Large intestine (tissue), 3 donors: ENCODE measurements around the gene HES4. TPM values are rescaled to one million over a fixed set of nuclear protein-coding genes. Genes with fewer than 3 reads are reported as not detected.
"Not testable (repeated sequence)": the region's sequence is repeated elsewhere in the genome, so short reads cannot be mapped to it uniquely, and the experiment has no call there.

Experiments
- DNase-seq, 2 donors: peaks; one replicate each; pipeline versions ENCODE4 v3.0.0 to v3.0.0-alpha.2; 2013
- H3K27ac ChIP-seq: one replicate; pipeline ENCODE4 v1.5.1; 2013; ENCODE audit warnings: low read length
- H3K27me3 ChIP-seq: 2 replicates; pipeline ENCODE4 v1.6.1; 2013; ENCODE audit warnings: low read length; ENCODE audit not compliant: control insufficient read depth, insufficient read depth
- H3K36me3 ChIP-seq: 2 replicates; pipeline ENCODE4 v1.6.1; 2013; ENCODE audit warnings: low read length; ENCODE audit not compliant: control insufficient read depth, insufficient read depth
- H3K4me1 ChIP-seq: one replicate; pipeline ENCODE4 v1.6.1; 2013; ENCODE audit warnings: low read length; ENCODE audit not compliant: control insufficient read depth, insufficient read depth
- H3K4me3 ChIP-seq: one replicate; pipeline ENCODE4 v1.5.1; 2013; ENCODE audit warnings: low read length
- H3K9me3 ChIP-seq: one replicate; pipeline ENCODE4 v1.6.1; 2013; ENCODE audit warnings: mild to moderate bottlenecking, low read depth, low read length, moderate library complexity; ENCODE audit not compliant: control insufficient read depth
- WGBS: methylation state at CpG from one replicate; pipeline ENCODE4 v1.1.5; 2013; ENCODE audit warnings: low lambda C conversion rate; ENCODE audit not compliant: insufficient coverage; 5-methylcytosine and 5-hydroxymethylcytosine counted together
- polyA plus RNA-seq: library from polyadenylated mRNA; unstranded; fragments of 120-200 nt; gene quantifications from one replicate; pipeline ENCODE4 v1.2.1, GENCODE V29; 2013

HES4 gene
- polyA plus RNA-seq, 1 donor = 10.7 TPM

GRCh38 chr1:1018321-1018685, 18.4 kb upstream of the HES4 start:
- not testable (repeated sequence) for H3K9me3 ChIP-seq, H3K27me3 ChIP-seq, H3K27ac ChIP-seq, DNase-seq, H3K4me3 ChIP-seq
- Histone ChIP-seq H3K4me1 (peaks cover 36% of the 10 kb centered on the region), H3K36me3 (peaks cover 11% of the 10 kb centered on the region)
- no CpG with 5 or more reads among the region's 26 CpGs for WGBS

GRCh38 chr1:1017397-1018320, 17.8 kb upstream of the HES4 start:
- peaks cover 31% of the 10 kb centered on the region for H3K4me1 ChIP-seq
- not testable (repeated sequence) for DNase-seq, H3K27ac ChIP-seq, H3K27me3 ChIP-seq, H3K36me3 ChIP-seq, H3K9me3 ChIP-seq, H3K4me3 ChIP-seq
- no CpG with 5 or more reads among the region's 17 CpGs for WGBS

GRCh38 chr1:1014799-1015681, 15.1 kb upstream of the HES4 start:
- Histone ChIP-seq H3K27me3 (no peaks in the 10 kb centered on the region), H3K4me1 (peaks cover 13% of the 10 kb centered on the region), H3K4me3 (no peak overlapping the region), H3K27ac (peak overlapping the region; percentile 6), H3K9me3 (peaks cover 8% of the 10 kb centered on the region), H3K36me3 (no peaks in the 10 kb centered on the region)
- DNase-seq = no peak
- no CpG with 5 or more reads among the region's 20 CpGs for whole genome bisulfite sequencing

- H3K27me3 ChIP-seq = no peaks in the 10 kb centered on the region
- WGBS = 0% methylated on average over 1 of the region's 41 CpGs
- no peak for DNase-seq
Measured at GRCh38 chr1:1013922-1014648, 14.2 kb upstream of the HES4 start.

GRCh38 chr1:1013105-1013921, 13.4 kb upstream of the HES4 start, which contains the start of gene ISG15:
Gene ISG15 (plus strand): TSS chr1:1013497. CDS start chr1:1013574, 77 bp downstream.
- Histone ChIP-seq H3K27ac (peak within 1 kb of the TSS; percentile 89), H3K4me3 (peak within 1 kb of the TSS; percentile 71), H3K4me1 (peaks cover 7% of the 10 kb centered on the region), H3K36me3 (no peaks in the 10 kb centered on the region), H3K9me3 (peaks cover 8% of the 10 kb centered on the region), H3K27me3 (no peaks in the 10 kb centered on the region)
- no CpG with 5 or more reads among the region's 30 CpGs for WGBS
- DNase-seq = peak; percentile 87 to 91

More at GRCh38 chr1:1013922-1014648, 14.2 kb upstream of the HES4 start:
- Histone ChIP-seq H3K9me3 (peaks cover 8% of the 10 kb centered on the region), H3K27ac (peak overlapping the region; percentile 89), H3K4me1 (peaks cover 12% of the 10 kb centered on the region), H3K4me3 (peak overlapping the region; percentile 71), H3K36me3 (no peaks in the 10 kb centered on the region)

- not testable (repeated sequence) for DNase-seq, H3K4me1 ChIP-seq, H3K27me3 ChIP-seq, H3K36me3 ChIP-seq, H3K9me3 ChIP-seq
- Histone ChIP-seq H3K4me3 (peak overlapping the region; percentile 71), H3K27ac (peak overlapping the region; percentile 89)
- 30% methylated on average over 2 of the region's 13 CpGs for WGBS
Measured at GRCh38 chr1:1012736-1013104, 12.8 kb upstream of the HES4 start.

- Histone ChIP-seq H3K9me3 (peaks cover 11% of the 10 kb centered on the region), H3K27ac (no peak overlapping the region), H3K4me3 (no peak overlapping the region), H3K4me1 (peaks cover 12% of the 10 kb centered on the region), H3K27me3 (no peaks in the 10 kb centered on the region), H3K36me3 (no peaks in the 10 kb centered on the region)
- DNase-seq = no peak
- WGBS = 100% methylated on average over 1 of the region's 14 CpGs
Measured at GRCh38 chr1:1011396-1011949, 11.6 kb upstream of the HES4 start.

GRCh38 chr1:1010131-1010530, 10.2 kb upstream of the HES4 start:
- H3K27me3 ChIP-seq, H3K4me3 ChIP-seq, H3K36me3 ChIP-seq, H3K27ac ChIP-seq, DNase-seq: not testable (repeated sequence)
- WGBS = no CpG with 5 or more reads among the region's 8 CpGs
- Histone ChIP-seq H3K4me1 (peaks cover 25% of the 10 kb centered on the region), H3K9me3 (peaks cover 11% of the 10 kb centered on the region)

- H3K4me1 ChIP-seq = peaks cover 33% of the 10 kb centered on the region
- peak overlapping the region; percentile 36 for H3K4me3 ChIP-seq
- no peaks in the 10 kb centered on the region for H3K36me3 ChIP-seq
- no peaks in the 10 kb centered on the region for H3K27me3 ChIP-seq
- peak overlapping the region; percentile 93 for H3K27ac ChIP-seq
- H3K9me3 ChIP-seq = peaks cover 6% of the 10 kb centered on the region
- peak; percentile 96 to 98 for DNase-seq
- no CpG with 5 or more reads among the region's 37 CpGs for WGBS
Measured at GRCh38 chr1:1006305-1007159, 6.6 kb upstream of the HES4 start.
